ENCODE results near the gene EFNB3.

The EFNB3 gene

DNA sequence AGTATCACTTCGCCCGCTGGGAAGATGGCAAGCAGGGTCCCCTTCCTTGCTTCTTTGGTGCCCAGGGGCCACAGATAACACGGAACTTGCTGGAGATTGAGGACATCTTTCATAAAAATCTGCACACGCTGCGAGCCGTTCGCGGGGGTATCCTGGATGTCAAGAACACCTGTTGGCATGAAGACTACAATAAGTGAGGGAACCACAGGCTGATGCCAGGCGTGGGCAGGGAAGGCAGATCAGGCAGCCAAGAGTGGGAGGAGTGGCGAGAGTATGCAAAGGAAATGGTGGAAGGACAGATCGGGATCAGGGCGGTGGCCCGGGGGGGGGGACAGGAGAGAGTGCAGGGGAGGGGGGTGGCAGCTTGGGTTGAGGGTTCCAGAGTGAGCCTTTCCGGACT lies 34.7 kb downstream of the EFNB3 start:
- no peaks in the 10 kb centered on the region for H3K36me3 ChIP-seq
- H3K27me3 ChIP-seq, result peaks cover 9% of the 10 kb centered on the region
- no peaks in the 10 kb centered on the region for H3K9me3 ChIP-seq
- TF ChIP-seq, protein P1, sequence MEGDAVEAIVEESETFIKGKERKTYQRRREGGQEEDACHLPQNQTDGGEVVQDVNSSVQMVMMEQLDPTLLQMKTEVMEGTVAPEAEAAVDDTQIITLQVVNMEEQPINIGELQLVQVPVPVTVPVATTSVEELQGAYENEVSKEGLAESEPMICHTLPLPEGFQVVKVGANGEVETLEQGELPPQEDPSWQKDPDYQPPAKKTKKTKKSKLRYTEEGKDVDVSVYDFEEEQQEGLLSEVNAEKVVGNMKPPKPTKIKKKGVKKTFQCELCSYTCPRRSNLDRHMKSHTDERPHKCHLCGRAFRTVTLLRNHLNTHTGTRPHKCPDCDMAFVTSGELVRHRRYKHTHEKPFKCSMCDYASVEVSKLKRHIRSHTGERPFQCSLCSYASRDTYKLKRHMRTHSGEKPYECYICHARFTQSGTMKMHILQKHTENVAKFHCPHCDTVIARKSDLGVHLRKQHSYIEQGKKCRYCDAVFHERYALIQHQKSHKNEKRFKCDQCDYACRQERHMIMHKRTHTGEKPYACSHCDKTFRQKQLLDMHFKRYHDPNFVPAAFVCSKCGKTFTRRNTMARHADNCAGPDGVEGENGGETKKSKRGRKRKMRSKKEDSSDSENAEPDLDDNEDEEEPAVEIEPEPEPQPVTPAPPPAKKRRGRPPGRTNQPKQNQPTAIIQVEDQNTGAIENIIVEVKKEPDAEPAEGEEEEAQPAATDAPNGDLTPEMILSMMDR (IDR thresholded peaks at IDR 0.05; ENCODE audit: low read depth, low read length), result no peak
- H3K4me1 ChIP-seq, result no peaks in the 10 kb centered on the region
- no peak for DNase-seq
- no peak overlapping the region for H3K4me3 ChIP-seq (ENCODE audit: low read depth, low read length)

DNA sequence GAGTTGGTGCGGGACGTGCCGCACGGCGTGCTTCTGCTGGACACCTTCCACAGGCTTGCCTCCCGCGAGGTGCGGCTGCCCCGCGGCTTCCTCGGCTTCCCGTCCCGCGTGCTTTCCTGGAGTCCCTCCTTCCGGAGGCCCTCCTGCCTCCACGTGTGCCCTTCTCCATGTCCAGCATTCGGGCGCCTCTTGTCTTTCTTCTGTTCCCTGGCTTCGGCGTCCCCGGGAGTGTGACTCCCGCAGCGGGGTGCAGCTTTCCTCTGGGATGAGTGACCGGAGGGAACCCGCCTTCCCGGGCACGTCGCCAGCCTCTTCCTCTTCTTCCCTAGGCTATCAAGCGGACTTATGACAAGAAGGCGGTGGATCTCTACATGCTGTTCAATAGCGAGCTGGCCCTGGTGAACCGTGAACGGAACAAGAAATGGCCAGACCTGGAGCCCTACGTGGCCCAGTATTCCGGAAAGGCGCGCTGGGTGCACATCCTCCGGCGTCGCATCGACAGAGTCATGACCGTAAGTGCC lies 35.5 kb downstream of the EFNB3 start:
- Histone ChIP-seq H3K9me3 (no peaks in the 10 kb centered on the region), H3K36me3 (no peaks in the 10 kb centered on the region), H3K27me3 (peaks cover 9% of the 10 kb centered on the region), H3K4me3 (ENCODE audit: low read depth, low read length) (peak overlapping the region; percentile 51), H3K4me1 (no peaks in the 10 kb centered on the region)
- TF ChIP-seq, protein P1 (IDR thresholded peaks at IDR 0.05; ENCODE audit: low read depth, low read length), result no peak
- peak; percentile 22 for DNase-seq

DNA sequence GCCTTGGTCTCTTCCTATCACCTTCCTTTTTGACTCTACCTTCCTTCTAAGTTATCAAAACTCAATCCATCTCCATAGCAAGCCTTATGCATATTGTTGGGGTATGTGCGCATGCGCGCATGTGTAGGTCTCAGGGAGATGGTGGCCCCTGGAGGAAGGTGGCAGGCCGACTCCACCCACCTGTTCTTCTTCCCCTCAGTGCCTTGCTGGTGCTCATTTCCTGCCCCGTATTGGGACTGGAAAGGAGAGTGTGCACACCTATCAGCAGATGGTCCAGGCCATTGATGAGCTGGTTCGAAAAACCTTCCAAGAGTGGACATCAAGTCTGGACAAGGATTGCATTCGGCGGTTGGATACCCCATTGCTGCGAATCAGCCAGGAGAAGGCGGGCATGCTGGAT lies 37.7 kb downstream of the EFNB3 start:
- Histone ChIP-seq H3K36me3 (no peaks in the 10 kb centered on the region), H3K4me1 (no peaks in the 10 kb centered on the region), H3K27me3 (peaks cover 6% of the 10 kb centered on the region), H3K9me3 (no peaks in the 10 kb centered on the region), H3K4me3 (ENCODE audit: low read depth, low read length) (no peak overlapping the region)
- TF ChIP-seq, protein P1 (IDR thresholded peaks at IDR 0.05; ENCODE audit: low read depth, low read length), result no peak
- no peak for DNase-seq

DNA sequence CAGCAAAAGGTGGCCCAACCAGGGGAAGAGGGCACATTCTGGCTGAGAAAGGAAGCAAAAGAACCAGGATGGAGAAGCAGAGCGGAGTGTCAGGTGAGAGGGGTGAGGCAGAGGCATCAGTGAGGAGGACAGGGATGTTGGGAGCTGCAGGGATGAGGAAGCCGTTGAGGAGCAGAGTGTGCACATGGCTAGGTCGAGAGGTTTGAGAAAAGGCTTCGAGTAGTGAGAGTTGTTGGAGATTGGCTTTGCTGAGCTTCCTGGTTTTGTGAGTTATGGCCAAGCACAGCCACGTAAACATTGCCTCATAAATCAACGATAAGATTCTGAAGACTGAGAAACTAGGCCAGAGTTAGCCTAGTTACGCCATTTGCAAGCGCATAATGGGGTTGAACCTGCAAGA lies 39.4 kb downstream of the EFNB3 start:
- Histone ChIP-seq H3K4me1 (no peaks in the 10 kb centered on the region), H3K36me3 (no peaks in the 10 kb centered on the region), H3K4me3 (ENCODE audit: low read depth, low read length) (no peak overlapping the region), H3K27me3 (peaks cover 6% of the 10 kb centered on the region), H3K9me3 (no peaks in the 10 kb centered on the region)
- TF ChIP-seq, protein P1 (IDR thresholded peaks at IDR 0.05; ENCODE audit: low read depth, low read length), result no peak
- DNase-seq, result no peak

DNA sequence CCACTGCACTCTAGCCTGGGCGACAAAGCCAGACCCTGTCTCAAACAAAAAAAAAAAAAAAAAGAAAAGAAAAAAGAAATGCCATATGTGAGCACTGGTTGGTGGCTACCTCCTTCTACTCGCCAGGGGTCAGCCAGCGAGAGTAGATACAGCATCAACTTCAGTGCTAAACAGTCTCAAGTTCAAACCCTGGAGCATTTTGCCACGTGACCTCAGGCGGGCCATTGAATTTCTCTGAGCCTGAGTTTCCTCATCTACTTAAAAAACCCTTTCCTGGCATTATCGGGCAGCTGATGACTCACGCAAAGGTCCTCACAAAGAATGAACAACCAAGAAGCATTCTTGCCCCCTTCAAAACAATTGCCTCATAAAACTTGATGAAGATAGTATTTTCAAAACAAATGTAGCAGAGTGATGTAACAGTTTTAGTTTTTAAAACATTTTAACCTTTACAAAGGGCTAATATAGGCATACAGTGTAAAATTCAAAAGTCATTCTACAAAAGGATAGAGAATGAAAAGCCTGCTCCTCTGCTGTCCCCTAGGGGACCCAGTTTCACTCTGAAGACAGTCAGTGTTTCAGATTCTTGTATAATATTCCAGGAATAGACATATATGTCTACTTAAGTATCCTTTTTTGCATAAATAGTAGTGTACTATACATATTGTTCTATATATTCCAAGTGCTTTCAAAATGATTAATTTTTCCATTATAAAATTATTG lies 40.9 kb downstream of the EFNB3 start:
- no peaks in the 10 kb centered on the region for H3K27me3 ChIP-seq
- H3K9me3 ChIP-seq, result no peaks in the 10 kb centered on the region
- no peaks in the 10 kb centered on the region for H3K4me1 ChIP-seq
- no peak overlapping the region for H3K4me3 ChIP-seq (ENCODE audit: low read depth, low read length)
- no peak for DNase-seq
- TF ChIP-seq, protein P1 (IDR thresholded peaks at IDR 0.05; ENCODE audit: low read depth, low read length), result no peak
- no peaks in the 10 kb centered on the region for H3K36me3 ChIP-seq

DNA sequence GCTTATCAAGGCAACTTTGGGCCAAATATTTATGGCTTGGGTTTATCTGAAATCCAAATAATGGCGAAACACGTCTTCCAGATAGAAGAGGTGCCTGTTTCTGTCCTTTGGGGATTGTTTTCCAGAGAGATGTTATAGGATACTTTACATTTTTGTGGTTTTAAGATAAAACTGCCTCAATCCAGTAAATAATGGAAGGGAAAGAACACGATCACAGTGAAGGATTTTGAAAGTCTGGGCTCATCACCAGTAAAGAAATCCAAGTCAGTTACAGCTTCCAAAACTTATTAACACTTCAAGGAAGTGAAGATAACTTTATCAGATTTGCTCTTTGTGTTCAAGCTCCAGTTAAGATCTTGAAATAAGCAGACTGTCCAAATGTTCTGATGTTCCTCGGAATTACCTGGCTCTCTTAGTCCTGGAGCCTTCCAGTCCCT lies 42.7 kb downstream of the EFNB3 start:
- Histone ChIP-seq H3K36me3 (no peaks in the 10 kb centered on the region), H3K4me1 (no peaks in the 10 kb centered on the region), H3K9me3 (no peaks in the 10 kb centered on the region), H3K27me3 (no peaks in the 10 kb centered on the region), H3K4me3 (ENCODE audit: low read depth, low read length) (no peak overlapping the region)
- TF ChIP-seq, protein P1 (IDR thresholded peaks at IDR 0.05; ENCODE audit: low read depth, low read length), result no peak
- DNase-seq, result no peak

Data from BE2C (cell line).